Fibroblast of skin of abdomen (primary cell): ENCODE measurements around the gene AOAH.
"Not testable (repeated sequence)": the region's sequence is repeated elsewhere in the genome, so short reads cannot be mapped to it uniquely, and the experiment has no call there.

Experiments
- DNase-seq: peaks from one replicate; pipeline ENCODE4 v3.0.0-alpha.2; 2013

The AOAH gene

DNA sequence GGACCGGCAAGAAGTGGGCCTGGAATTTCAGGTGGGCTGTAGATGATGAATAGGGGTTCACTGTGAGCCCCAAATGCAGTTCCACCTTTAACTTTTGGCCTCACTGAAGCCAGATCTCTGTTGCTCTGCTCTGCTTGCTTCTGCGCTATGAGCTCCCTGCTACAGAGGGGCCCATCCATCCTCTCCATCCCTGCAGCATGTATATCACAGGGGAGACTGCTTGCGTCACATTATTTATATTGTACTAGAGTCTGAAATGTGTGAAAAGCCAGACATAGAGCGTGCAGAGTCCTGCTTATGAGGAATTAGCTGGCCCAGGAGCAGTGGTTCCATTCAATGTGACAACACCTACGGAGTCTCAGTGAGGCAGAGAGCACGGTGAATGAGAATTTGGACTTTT lies 69.9 kb downstream of the AOAH start:
- no peak for DNase-seq

DNA sequence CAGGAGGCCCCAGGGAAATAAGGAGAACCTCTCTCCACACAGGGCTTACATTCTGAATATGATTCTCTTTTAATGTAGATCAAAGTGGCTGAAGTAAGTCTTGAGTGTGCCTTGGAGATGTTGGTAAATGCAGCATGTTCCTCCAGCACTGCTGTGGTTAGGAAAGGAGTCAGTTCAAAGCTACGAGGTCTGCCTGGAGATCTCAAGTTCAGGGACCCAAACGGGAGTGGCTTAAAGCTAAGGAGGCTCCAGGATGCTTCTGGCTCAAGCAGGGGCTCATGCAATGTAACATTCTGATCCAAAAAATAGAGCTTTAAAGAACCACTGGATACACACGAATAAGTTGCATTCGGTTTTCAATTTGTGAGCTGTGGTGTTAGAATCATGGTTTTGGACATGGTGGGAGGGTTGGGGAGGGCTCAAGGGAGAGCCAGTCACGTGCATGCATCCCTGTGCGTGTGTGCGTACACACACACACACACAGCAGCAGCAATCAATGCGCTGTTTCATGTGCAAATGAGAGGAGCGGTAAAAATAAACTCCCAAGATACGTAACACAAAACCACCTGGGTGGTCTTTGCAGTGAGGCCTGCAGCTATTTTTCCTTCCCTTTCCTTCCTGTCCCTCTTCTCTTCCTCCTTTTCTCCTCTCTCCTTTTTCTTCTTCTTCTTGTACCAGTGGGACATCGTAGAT lies 70.5 kb downstream of the AOAH start:
- DNase-seq: no peak

DNA sequence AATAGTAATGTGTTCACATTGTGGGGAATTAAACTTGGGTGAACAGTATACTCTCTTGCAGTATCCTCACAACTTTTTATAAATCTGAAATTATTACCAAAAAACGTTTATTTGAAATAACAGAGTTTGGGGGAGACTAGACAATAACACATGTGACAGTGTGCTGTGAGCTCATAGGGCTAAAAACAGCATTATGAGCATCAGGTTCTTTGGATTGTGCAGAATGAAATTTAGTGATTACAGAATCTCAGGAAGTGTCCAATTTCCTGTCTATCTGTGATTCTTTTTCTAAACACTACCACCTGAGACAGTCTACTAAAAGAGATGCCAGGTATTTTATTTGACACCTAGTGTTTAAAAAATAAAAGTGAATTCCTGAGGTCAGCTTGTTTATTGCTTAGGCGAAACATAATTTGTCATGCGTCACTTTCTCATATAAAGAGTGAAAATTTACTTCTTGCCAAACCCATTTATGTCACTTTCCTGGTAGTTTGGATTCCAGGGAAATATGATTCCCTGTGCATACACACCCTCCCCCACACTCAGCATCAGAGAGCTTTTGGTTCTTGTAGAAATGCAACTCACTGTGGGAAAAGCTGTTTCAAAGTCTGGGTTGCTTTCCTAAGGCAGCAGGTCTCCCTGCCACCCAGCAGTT lies 71.2 kb downstream of the AOAH start:
- DNase-seq: peak; percentile 46

DNA sequence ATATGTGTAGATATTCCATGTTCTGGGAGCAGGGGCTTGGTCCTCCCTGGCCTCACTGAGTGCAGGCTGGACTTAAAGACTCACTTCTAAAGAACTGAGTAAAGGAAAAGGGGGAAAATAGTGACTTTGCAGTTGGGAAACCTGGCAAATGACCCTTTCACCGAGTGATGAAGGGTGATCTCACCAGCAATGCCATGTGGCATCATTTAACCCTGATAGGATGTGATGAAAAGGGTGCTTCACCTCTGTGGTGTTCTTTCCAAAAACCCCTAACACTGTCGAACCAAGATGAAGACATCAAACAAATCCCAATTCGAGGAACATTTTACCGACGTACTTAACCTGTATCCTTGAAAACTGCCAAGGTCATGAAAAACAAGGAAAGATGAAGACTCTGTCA lies 71.9 kb downstream of the AOAH start:
- DNase-seq: no peak

DNA sequence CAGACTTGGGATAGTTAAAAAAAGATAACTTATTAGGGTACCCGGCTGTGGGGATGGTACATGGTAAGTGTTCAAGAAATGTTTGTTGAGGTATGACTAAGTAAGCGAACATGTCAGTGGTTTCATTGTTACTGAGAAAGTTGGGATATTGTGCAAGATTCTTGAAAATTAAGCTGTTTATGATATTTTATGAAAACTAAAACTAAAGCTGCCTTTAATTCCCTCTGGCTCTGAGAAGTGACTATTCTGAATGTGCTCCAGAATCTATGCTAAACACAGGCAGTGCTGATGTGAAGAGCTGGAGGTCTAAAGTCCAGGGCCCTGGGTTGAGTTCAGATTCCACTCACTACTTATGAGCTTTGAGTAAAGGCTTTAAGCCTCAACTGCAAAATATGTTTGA lies 72.9 kb downstream of the AOAH start:
- DNase-seq: peak; percentile 61

DNA sequence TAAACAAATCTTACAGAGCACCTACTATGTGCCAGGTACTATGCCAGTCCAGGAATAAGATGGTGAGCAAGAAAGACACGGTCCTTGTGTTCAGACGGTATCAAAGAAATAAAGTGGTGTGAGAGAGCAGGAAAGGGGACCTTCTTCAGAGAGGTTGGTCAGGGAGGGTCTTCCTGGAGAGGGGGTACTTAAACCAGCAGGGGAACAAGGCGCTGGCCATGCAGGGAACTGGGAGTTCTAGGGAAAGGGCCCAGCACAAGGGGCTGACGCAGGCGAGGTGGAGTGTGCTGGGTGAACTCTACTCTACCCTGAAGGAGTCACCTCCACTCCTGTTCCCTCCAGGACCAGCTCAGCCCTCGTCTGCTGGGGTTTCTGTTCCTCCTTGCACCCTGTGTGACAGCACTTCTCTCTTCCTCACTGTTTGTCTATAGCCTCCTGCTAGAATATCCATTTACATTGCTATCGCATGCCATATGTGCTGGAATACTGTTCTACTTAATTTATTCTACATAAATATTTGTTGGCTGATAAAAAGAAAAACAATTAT lies 73.5 kb downstream of the AOAH start:
- DNase-seq: no peak

DNA sequence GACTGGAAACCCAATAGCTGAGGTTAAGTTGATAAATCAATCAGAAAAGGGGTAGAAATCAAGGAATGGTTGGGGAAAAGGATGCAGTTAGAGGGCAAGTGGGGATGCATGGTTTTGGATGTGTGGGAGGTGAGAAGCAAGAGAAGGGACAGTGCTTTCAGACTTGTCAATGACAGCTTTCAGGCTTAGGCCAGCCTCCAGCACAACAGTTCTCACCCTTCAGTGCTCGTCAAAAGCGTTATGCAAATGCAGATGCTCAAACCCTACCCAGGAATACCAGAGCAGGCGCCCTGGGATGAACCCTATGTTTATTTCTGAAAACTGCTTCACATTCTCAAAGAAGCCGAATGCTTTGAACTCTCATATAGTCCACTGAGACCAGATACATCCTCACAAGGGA lies 74.0 kb downstream of the AOAH start:
- DNase-seq: no peak

DNA sequence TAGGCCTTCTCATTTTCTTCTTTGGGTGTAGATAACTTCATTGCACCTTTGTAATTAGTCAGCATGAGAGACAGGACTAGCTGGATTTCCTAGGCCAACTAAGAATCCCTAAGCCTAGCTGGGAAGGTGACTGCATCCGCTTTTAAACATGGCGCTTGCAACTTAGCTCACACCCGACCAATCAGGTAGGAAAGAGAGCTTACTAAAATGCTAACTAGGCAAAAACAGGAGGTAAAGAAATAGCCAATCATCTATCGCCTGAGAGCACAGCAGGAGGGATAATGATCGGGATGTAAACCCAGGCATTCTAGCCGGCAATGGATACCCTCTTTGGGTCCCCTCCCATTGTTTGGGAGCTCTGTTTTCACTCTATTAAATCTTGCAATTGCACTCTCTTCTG lies 75.0 kb downstream of the AOAH start:
- not testable (repeated sequence) for DNase-seq

DNA sequence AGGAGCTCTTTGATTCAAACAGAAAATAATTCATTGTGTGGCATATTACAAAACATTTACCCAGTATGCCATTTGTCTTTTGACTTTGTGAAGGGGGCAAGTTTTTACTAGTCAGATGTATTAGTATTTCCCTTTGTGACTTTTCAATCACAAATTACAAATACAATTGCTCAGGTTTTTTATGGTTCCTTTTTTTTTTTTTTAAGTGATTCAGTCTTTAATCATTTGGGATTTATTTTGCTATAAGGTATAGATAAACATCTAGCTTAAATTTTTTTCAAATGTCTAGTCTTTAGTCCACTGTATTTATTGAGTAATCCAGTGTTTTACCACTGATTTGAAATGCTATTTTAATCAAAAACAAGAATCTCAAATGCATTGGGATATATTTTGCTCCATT lies 75.9 kb downstream of the AOAH start:
- DNase-seq: no peak

DNA sequence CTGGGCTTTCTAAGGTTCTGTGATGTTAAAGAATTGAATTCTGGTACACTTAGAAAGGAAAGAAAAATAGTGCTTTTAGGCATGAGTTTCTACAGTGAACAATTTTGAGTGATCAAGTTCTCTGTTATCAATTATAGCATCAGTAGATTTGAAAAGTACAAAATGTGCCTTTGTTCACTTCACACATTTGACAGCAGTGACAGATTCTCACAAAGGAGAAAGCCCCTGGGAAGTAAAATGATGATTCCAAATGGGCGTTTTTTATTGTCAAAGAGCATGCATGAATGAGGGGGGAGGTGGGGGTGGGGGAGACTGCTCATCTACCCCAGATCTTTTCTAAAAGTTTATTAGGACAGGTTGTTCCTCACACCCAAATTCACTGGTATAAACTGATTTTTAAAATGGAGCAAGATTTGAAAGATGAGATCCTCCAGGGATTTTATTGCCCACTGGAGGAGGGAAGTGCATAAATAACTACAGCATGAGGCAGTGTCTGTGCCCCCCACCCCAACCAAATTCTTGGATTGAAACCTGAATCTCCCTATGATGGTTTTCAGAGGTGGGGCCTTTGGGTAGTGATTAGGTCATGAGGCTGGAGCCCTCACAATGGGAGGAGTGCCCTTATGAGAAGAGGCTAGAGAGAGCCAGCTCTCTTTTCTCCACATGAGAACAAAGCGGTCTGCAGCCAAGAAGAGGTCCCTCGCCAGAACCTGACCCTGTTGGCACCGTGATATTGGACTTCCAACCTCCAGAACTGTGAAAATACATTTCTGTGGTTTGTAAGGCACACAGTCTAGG lies 79.5 kb downstream of the AOAH start:
- DNase-seq: no peak

DNA sequence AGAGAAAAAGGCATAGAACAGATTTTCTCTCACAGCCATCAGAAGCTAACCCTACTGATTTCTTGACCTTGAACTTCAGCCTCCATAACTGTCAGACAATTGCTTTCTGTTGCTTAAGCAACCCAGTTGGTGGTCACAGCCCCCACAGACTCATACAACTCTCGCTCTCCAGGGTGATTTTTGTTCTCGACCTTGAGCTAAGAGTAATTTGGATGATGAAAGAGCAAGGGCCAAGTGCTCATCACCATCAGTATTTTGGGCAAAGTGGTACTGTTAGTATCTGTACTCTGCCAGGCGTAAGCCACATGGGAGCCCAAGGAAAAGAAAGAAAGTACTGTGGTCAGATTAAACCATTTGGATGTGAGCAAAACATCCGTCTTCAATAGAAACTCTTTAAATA lies 81.9 kb downstream of the AOAH start:
- no peak for DNase-seq

DNA sequence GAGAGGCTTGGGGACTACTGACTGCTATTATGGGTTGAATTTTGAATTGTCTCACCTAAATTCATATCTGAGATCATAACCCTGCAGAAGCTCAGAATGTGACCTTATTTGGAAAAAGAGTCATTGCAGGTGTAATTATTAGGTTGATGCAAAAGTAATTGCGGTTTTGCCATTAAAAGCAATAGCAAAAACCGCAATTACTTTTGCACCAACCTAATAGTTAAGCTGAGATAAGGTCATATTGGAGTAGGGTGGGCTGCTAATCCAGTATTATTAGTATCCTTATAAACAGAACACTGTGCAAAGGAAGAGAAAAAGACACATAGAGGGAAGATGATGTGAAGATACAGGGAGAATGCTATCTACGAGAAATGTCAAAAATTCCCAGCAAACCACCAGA lies 82.3 kb downstream of the AOAH start:
- no peak for DNase-seq

DNA sequence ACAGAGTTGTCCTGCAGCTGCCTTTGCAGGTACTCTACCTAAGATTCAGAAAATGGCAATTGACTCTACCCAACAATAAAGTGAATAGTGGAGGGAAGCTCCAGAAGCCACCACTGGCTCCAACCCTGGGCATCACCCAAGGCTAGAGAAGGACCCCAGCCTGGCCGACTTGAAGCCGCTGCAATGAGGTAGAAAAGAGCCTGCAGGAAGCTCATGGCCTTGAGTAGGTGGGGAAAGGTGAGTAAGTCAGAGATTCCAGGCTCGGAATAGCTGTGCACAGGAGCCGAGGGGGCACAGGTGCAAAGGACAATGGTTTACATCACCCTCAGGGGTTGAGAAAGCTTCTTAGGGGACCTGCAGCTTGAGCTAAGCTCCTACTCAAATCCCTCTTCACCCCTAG lies 83.6 kb downstream of the AOAH start:
- no peak for DNase-seq

DNA sequence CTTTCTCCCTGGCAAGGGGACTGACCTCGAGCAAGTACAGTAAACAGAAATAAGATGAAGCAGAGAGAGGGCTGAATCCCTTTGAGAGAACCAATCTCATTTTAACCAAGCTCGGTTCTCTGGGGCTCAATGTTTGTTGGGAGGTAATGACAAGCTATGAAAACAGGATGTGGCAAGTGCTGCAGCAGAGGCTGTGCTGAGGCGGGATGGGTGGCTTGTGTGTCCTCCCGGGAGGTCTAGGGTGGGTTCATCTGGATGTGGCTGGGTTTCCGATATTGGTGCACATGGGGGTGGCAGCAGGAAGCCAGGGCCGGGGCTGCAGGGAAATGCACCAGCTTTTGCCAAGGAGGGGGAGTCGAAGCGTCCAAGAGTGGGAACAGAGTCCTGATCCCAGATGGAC lies 84.5 kb downstream of the AOAH start:
- DNase-seq: no peak

DNA sequence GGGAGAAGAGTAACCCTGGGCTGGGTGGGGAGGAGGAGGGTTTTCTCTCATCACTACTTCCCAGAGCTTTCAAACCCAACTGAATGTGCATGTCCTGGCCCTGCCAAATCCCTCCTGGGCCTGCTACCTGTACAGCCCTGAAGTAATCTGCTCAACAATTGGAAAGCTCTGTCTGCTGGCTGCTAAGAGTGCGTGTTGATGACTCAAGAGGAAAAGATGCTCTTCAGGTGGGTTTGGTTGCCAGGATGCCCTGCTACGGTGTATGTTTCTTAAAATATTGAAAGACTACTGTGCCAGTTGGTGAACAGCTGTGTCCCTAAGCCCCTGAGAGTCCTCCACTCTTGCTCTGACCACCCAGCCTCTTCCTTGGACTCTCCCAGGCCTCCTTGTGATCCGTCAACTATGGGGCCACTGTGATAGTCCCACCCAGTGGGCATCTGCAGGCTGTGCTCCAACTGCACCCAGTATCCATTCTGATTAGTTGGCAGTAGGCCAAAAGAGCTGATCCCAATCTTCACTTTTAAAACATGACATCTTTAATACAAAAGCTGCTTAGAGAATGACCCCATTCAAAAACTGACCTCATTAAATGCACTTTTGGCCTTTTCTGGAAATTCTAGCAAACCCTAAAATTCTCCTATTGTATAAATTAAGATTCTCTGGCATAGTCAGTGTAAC lies 85.6 kb downstream of the AOAH start:
- no peak for DNase-seq

DNA sequence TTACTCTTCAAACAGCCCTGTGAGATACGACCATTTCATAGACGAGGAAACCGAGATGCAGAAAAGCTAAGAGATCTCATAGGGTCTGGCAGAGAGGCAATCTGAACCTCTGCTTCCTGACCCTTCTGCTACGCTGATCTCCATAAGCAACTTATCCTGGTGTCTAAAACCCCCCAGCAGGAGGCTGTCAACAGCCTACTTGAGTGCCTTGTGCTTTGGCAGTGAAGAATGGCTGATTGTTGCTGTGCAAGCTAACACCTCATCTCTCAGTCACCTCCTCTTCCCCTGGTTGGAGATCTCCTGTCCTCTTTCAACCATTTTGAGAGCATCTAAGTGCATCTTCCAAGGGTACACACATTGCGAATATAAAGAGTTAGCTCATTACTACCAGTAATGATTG lies 86.2 kb downstream of the AOAH start:
- no peak for DNase-seq

DNA sequence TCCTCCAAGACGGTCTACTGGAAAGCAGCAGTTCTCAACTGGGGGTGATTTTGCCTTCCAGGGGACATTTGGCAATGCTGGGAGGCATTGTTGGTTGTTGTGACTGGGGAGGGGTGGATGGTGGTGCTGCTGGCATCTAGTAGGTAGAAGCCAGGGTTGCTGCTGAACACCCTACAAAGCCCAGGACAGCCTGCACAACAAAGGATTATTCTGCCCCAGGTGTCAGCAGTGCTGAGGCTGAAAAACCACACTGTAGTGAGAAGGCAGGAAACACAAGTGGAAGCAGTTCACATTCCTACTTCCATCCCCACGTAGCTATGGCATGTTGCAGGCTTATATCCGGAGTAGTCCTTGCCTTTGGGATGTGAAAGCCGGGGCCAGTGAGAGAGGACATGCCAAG lies 86.9 kb downstream of the AOAH start:
- no peak for DNase-seq

DNA sequence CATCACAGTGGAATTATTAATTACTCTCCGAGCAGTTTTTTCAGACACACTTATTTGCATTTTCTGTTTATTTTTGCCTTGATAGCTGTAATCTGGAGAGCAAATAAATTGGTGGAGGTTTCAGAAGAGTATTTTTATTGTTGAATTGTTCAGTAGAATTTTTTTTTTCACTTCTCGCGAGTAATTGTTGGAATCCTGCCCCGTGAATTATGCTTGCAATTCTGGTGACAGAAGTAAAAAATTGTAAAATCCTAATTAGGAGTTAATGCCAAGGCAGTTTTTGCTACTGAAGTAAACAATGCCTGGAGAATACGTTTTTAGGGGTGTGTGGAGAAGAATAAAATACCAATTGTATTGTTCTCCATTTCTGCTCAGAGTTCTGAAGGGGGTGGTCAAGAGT lies 88.2 kb downstream of the AOAH start:
- no peak for DNase-seq

DNA sequence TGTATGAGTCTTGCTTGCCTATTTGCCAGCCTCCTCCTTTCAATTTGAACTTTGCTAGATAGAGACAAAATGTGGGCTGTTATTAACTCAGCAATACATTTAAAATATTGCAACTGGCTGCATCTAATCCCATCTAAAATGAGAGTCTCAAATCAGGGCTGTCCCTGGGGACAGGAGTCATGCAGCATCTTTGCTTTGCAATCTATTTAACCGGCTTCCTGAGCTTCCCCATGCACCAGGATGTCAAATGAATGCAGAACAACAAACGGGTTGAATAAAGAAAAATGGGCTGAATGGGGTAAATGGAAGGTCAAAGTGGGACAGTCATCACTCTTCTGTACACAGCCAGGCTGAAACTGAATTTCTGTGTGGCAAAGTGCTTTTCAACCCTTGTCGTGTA lies 89.2 kb downstream of the AOAH start:
- no peak for DNase-seq

DNA sequence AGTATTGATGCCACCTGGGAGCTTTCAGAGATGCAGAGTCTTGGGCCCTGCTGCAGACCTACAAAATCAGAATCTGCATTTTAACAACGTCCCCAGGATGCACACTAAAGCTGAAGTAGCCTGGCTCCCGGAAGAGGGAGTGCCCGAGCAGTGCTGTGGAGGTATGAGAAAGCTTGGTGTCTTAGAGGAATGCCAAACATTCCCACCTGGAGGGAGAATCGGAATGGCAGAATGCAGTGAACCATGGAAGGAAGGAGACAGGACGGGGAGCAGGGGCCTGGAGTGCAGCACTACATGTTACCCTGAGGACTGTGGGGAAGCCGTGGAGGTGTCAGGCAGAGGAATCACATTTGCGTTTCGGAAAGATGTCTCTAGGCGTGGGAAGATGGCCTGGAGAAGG lies 90.9 kb downstream of the AOAH start:
- DNase-seq: no peak

DNA sequence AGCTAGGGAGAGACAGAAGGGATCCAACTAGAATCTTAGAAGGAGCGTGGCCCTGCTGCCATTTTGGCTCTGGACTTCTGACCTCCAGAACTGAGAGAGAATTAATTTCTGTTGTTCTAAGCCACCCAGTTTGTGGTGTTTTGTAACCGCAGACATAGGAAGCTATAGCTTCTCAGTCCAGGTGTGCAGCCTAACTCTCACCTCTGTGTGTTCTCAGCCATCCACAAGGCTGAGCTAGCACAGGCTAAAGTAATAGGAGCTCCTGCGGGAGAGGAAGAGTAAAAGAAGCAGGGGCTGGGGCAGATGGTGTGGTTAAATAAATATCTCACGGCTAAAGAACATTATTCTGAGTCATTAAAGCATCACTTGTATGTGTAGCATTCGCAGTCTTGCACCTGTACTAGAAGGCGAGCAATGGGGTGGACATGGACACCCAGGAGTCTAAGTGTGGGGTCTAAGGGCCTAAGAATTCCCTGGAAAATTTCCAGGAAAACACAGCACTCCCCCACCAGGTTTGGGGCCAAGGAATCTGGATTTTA lies 94.1 kb downstream of the AOAH start:
- no peak for DNase-seq

DNA sequence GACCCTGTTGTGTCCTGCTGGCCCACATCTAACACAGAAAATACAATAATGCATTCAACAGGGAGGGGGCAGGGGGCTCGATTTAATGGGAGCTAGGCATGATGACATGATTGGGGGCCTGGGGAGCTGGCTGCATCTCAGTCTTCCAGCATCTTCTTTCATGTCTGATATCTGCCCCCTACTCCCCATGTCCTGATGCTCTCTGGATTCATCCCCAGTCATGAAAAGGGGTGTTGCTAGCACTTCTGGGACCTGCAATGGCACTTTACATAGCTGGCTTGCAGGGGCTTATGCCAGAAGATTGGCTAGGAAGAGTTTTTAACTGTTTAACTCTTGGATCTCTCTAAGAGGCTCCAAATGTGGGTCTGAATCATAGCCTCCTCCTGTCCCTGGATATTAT lies 94.9 kb downstream of the AOAH start:
- DNase-seq: no peak

DNA sequence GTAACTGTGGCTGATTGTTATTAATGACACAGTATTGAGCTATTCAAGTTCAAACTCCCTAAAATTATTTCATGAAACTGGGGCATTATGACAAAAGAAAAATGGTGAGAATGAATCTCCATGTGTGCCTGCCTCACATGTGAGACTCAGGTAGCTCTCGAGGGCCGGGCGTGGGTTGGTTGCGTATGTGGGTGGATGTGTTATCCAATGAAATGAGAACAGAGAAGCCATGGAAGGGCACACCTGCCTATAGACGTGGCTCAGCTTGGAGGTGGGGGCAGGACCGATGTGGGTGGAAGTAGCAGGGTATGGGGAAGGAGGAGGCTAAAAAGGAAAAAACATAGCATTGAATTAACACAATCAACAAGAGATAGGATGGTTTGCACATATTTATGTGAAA lies 96.5 kb downstream of the AOAH start:
- DNase-seq: no peak
